Heart right ventricle (tissue), 16 donors: ENCODE data around the gene ZMYM1. TPM values are rescaled to one million over a fixed set of nuclear protein-coding genes. Genes with fewer than 3 reads are reported as not detected.
"Not testable (repeated sequence)": the region's sequence is repeated elsewhere in the genome, so short reads cannot be mapped to it uniquely, and the experiment has no call there.

ENCODE experiments used
- ATAC-seq, 8 donors: fragments of 200-7000 bp; cut with Tn5 transposase; one replicate each; pipeline ENCODE4 v1.9.1; 2020; ENCODE audit warnings: mild to moderate bottlenecking in 8 of 8, moderate library complexity in 8 of 8, moderate number of reproducible peaks in 1 of 8
- DNase-seq, 2 donors: peaks; one replicate each; pipeline ENCODE4 v3.0.0-alpha.2; 2020
- H3K27ac ChIP-seq, 10 donors: fragments of 200-600 bp; sonication (generic) in 2 of 10; one replicate each; pipeline versions ENCODE4 v1.5.0 to v1.8.0; 2020 to 2022; ENCODE audit warnings: mild to moderate bottlenecking in 3 of 10
- H3K27me3 ChIP-seq, 7 donors: fragments of 200-600 bp; one replicate each; pipeline ENCODE4 v1.8.0; 2021 to 2022; ENCODE audit warnings: mild to moderate bottlenecking in 2 of 7
- H3K36me3 ChIP-seq, 9 donors: fragments of 200-600 bp; sonication (generic) in 1 of 9; one replicate each; pipeline versions ENCODE4 v1.5.0 to v1.8.0; 2020 to 2022; ENCODE audit warnings: mild to moderate bottlenecking in 2 of 9
- H3K4me1 ChIP-seq, 9 donors: fragments of 200-600 bp; sonication (generic) in 1 of 9; one replicate each; pipeline versions ENCODE4 v1.5.0 to v1.8.0; 2020 to 2022; ENCODE audit warnings: mild to moderate bottlenecking in 4 of 9
- H3K4me3 ChIP-seq, 10 donors: fragments of 200-600 bp; sonication (generic) in 2 of 10; one replicate each; pipeline versions ENCODE4 v1.5.0 to v1.8.0; 2020 to 2022; ENCODE audit warnings: mild to moderate bottlenecking in 7 of 10, moderate library complexity in 2 of 10
- H3K9me3 ChIP-seq, 11 donors: fragments of 200-600 bp in 10 of 11; sonication (generic) in 2 of 11; one replicate each; pipeline versions ENCODE4 v1.5.0 to v1.8.0; 2013 to 2022; ENCODE audit warnings: mild to moderate bottlenecking in 2 of 11, control low read depth in 1 of 11, moderate library complexity in 1 of 11
- CTCF ChIP-seq, 9 donors: fragments of 200-600 bp; sonication (generic) in 2 of 9; IDR thresholded peaks; one replicate each; pipeline versions ENCODE4 v1.5.0 to v1.8.0; 2021 to 2022; ENCODE audit warnings: antibody characterized with exemption in 9 of 9, mild to moderate bottlenecking in 5 of 9, moderate library complexity in 1 of 9
- WGBS, 2 donors: extraction: QIAGEN DNeasy Blood & Tissue Kit; methylation state at CpG; one replicate each; pipeline ENCODE4 v1.1.7; 2013; ENCODE audit warnings: inconsistent platforms in 1 of 2; 5-methylcytosine and 5-hydroxymethylcytosine counted together
- intact Hi-C, 10 donors: fragments of 100-400 bp; cut with DNase I; formaldehyde crosslinking; loops; one replicate each; pipeline versions ENCODE4 v1.11.1 to v1.14.2; 2022
- polyA plus RNA-seq, 2 donors: library from polyadenylated mRNA; stranded (reverse); fragments of 200-250 nt; gene quantifications; one replicate each; pipeline ENCODE4 v1.2.3, GENCODE V29; 2013
- total RNA-seq, 10 donors: library from RNA; stranded (reverse); fragmentation: NEBNext Ultra II Directional in 3 of 10; extraction: Animal tissue kit (Norgen Biotek cat#: 25700) in 3 of 10; gene quantifications; one replicate each; pipeline versions ENCODE4 v1.2.1 to v1.2.4, GENCODE V29; 2021 to 2023
- donor health status: Arrhythmogenic right ventricular cardiomyopathy.
- donor health status: ischemic (EF 13 %, LVEDD 7.1; RV severe dilation, severe dysfunction).
- donor health status: healthy with polysubstance abuse.
- donor health status: DM: no; HTN: yes; CAD: no.
- donor health status: DM: no; HTN: no; CAD: no.
- donor health status: ischemic (EF 25% LVEDD 6.9; RV normal size, moderate dysfunction).
- donor health status: ischemic (EF 25% LVEDD 5.7; RV mildly dilated, moderate dysfunction).
- donor health status: healthy.
- donor health status: DM: yes; HTN: yes; CAD: no.
- donor health status: Ischemic cardiomyopathy.
- donor health status: ischemic (EF 35%, LVEDD 5.7; RV mildly dilated, moderate dysfunction).
- donor health status: nonischemic (EF 11% LVEDD 7.7; RV severe dilation, severe dysfunction).
- donor health status: DM: yes; HTN: yes; CAD: no.
- donor health status: PGD.
- donor health status: ischemic (EF 29% LVEDD 5.4; RV normal size, mild dysfunction).
- donor health status: nonischemic (EF 23%, LVEDD 6.1; RV moderate dilation, normal function).

ZMYM1 gene
- total and polyA plus RNA-seq, 12 donors: 1.2 to 11.0 (median 7.3) TPM

DNA sequence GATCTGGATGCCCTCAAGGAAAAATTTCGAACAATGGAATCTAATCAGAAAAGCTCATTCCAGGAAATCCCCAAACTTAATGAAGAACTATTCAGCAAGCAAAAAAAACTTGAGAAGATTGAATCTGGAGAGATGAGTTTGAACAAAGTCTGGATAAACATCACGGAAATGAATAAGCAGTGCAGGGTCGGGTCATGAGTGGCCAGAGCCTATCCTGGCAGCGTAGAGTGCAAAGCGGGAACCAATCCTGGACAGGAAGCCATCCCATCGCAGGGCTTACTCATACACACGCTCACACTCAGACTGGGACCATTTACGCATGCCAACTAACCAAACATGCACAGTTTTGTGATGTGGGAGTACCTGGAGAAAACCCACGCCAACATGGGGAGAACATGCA, 43.1 kb downstream of the ZMYM1 start:
- H3K27me3 ChIP-seq: no peaks in the 10 kb centered on the region
- no peak overlapping the region for H3K27ac ChIP-seq
- H3K36me3 ChIP-seq: no peaks in the 10 kb centered on the region
- ATAC-seq (no peak), DNase-seq (no peak)
- 79 to 84% methylated on average over 9 of the region's 9 CpGs for WGBS, 2 donors
- no peak for TF ChIP-seq CTCF (IDR thresholded peaks at IDR 0.05)
- H3K4me1 ChIP-seq: peaks cover 0 to 10% (median 0%) of the 10 kb centered on the region in 9 donors
- intact Hi-C loops: no loop called here
- H3K9me3 ChIP-seq: peaks cover 0 to 18% (median 0%) of the 10 kb centered on the region in 11 donors
- no peak overlapping the region for H3K4me3 ChIP-seq

DNA sequence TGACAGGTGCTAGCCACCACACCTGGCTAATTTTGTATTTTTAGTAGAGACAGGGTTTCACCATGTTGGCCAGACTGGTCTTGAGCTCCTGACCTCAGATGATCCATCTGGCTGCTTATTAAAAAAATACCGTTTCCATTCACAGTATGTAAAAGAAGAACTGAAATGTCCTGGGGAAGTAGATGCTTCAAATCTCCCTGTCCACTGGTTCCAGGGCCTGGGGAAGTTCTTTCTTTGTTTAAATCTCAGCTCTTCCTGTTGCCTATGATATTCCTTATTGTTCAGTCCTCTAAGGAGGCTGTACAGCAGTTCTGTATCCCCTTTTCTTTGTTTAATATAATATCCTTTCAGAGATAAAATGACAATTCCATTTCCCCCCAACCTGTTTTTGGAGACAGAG, 47.4 kb downstream of the ZMYM1 start:
- H3K36me3 ChIP-seq: no peaks in the 10 kb centered on the region
- H3K4me3 ChIP-seq: no peak overlapping the region
- no peak for ATAC-seq
- H3K27ac ChIP-seq: no peak overlapping the region
- DNase-seq: no peak
- H3K4me1 ChIP-seq: no peaks in the 10 kb centered on the region
- TF ChIP-seq CTCF (IDR thresholded peaks at IDR 0.05): no peak
- peaks cover 0 to 33% (median 0%) of the 10 kb centered on the region in 11 donors for H3K9me3 ChIP-seq
- no peaks in the 10 kb centered on the region for H3K27me3 ChIP-seq
- 80 to 81% methylated on average over 1 of the region's 1 CpG for WGBS, 2 donors
- intact Hi-C loops: no loop called here

DNA sequence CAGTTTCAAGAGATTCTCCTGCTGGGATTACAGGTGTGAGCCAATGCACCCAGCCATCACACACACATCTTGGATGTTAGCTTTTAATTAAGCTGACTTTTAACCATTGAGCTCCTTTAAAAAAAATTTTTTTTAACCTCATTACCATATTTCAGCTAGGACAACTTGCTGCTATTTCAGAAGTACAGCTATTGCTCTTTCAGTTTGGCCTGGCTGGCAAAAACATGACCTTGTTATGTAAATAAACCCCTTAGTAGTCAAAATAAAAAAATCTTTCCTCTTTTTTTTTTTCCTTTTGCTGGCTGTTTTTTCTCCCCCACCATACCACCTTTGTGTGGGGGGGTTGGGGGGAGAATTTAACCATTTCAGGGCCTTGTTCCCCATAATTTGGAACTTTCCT, 49.9 kb downstream of the ZMYM1 start:
- TF ChIP-seq CTCF (IDR thresholded peaks at IDR 0.05): no peak
- Histone ChIP-seq H3K36me3 (no peaks in the 10 kb centered on the region), H3K27ac (no peak overlapping the region), H3K9me3 (peaks cover 0 to 33% (median 0%) of the 10 kb centered on the region in 11 donors), H3K4me3 (no peak overlapping the region), H3K4me1 (no peaks in the 10 kb centered on the region), H3K27me3 (no peaks in the 10 kb centered on the region)
- no peak for DNase-seq
- intact Hi-C loops: no loop called here
- ATAC-seq: no peak

DNA sequence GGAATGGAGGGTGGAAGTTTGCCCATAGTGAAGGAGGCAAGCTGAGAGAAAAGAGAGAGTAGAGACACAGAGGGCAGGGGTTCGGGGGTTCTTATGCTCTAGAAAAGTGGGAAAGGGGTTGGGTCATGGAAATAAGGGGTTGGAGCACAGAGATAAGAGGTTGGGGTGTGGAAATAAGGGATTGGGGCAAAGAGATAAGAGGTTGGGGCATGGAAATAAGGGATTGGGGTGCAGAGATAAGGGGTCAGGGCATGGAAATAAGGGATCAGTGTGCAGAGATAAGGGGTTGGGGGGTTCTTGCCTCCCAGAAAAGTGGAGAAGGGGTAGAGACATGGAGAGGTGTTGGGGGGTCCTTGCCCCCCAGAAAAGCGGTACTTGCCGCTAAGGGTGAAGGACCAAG, 57.6 kb downstream of the ZMYM1 start:
- no peaks in the 10 kb centered on the region for H3K27me3 ChIP-seq
- H3K27ac ChIP-seq: no peak overlapping the region
- H3K36me3 ChIP-seq: no peaks in the 10 kb centered on the region
- no peaks in the 10 kb centered on the region for H3K9me3 ChIP-seq
- DNase-seq (no peak), ATAC-seq (no peak)
- no peaks in the 10 kb centered on the region for H3K4me1 ChIP-seq
- no peak for TF ChIP-seq CTCF (IDR thresholded peaks at IDR 0.05)
- WGBS, 2 donors: 90 to 91% methylated on average over 3 of the region's 3 CpGs
- intact Hi-C loops: no loop called here
- H3K4me3 ChIP-seq: no peak overlapping the region

DNA sequence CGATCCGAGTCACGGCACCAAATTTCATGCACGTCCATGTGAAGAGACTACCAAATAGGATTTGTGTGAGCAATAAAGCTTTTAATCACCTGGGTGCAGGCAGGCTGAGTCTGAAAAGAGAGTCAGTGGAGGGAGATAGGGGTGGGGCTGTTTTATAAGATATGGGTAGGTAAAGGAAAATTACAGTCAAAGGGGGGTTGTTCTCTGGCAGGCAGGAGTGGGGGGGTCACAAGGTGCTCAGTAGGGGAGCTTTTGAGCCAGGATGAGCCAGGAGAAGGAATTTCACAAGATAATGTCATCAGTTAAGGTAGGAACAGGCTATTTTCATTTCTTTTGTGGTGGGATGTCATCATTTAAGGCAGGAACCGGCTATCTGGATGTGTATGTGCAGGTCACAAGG, 58.4 kb downstream of the ZMYM1 start:
- DNase-seq, H3K4me1 ChIP-seq, H3K4me3 ChIP-seq, ATAC-seq, H3K27ac ChIP-seq, intact Hi-C loops, H3K27me3 ChIP-seq, H3K9me3 ChIP-seq, H3K36me3 ChIP-seq: not testable (repeated sequence)
- WGBS, 2 donors: 81 to 89% methylated on average over 5 of the region's 5 CpGs

GRCh38 chr1:35142294-35142693, 63.1 kb downstream of the ZMYM1 start:
- ATAC-seq, intact Hi-C loops, H3K4me1 ChIP-seq, H3K4me3 ChIP-seq, H3K27me3 ChIP-seq, DNase-seq, H3K9me3 ChIP-seq, H3K36me3 ChIP-seq, H3K27ac ChIP-seq: not testable (repeated sequence)

DNA sequence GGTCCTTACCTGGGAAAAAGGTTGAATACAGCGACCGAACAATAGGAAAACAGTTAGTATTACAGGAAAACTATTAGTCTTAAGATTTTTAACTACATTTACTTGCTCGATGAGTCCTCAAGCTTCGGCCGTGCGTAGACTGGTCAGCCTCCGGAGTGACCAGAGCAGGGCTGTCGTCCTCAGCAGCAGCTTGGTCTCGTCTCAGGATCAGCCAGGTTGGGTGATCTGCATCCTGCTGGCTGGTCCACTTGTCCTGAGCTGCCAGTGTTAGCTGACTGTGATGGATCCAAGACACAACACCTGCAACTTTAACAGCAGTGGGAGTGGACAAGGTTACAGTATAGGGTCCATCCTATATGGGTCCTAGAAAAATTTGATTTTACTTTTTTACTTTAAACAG, 63.5 kb downstream of the ZMYM1 start:
- H3K36me3 ChIP-seq, H3K9me3 ChIP-seq, H3K4me3 ChIP-seq, H3K27me3 ChIP-seq, H3K27ac ChIP-seq, intact Hi-C loops, DNase-seq, H3K4me1 ChIP-seq, ATAC-seq: not testable (repeated sequence)
- WGBS, 2 donors: 88% methylated on average over 9 of the region's 9 CpGs
